Astrocyte (in vitro differentiated cells and primary cell): Measurements from ENCODE around the gene ABL2. TPM values are rescaled to one million over a fixed set of nuclear protein-coding genes. Genes with fewer than 3 reads are reported as not detected.

Source experiments
- DNase-seq: peaks from one replicate; pipeline ENCODE4 v3.0.0-alpha.2; 2010; ENCODE audit warnings: low read depth
- FAIRE-seq: peaks from 2 replicates; lab custom pipeline; 2011; peaks lifted over from hg19 to GRCh38; lab: Jason Lieb, UNC
- H2AFZ ChIP-seq: 2 replicates; pipeline ENCODE4 v1.6.0; 2012; ENCODE audit warnings: low read depth, low read length, inconsistent platforms
- H3K27ac ChIP-seq: 2 replicates; pipeline ENCODE4 v1.5.1; 2011; ENCODE audit warnings: low read depth, low read length, inconsistent platforms
- H3K27me3 ChIP-seq: 2 replicates; pipeline ENCODE4 v1.6.0; 2011; ENCODE audit warnings: low read length, inconsistent platforms; ENCODE audit not compliant: insufficient read depth
- H3K36me3 ChIP-seq: 2 replicates; pipeline ENCODE4 v1.5.1; 2011; ENCODE audit warnings: low read length, inconsistent platforms; ENCODE audit not compliant: insufficient read depth
- H3K4me1 ChIP-seq: 2 replicates; pipeline ENCODE4 v1.5.1; 2011; ENCODE audit warnings: low read length, inconsistent platforms; ENCODE audit not compliant: insufficient read depth
- H3K4me2 ChIP-seq: 2 replicates; pipeline ENCODE4 v1.6.0; 2012; ENCODE audit warnings: low read length, inconsistent platforms
- H3K4me3 ChIP-seq: 2 replicates; pipeline ENCODE4 v1.5.1; 2011; ENCODE audit warnings: low read depth, mild to moderate bottlenecking, low read length, inconsistent platforms; ENCODE audit not compliant: insufficient read depth
- H3K79me2 ChIP-seq: 2 replicates; pipeline ENCODE4 v1.6.0; 2012; ENCODE audit warnings: mild to moderate bottlenecking, low read length, inconsistent platforms; ENCODE audit not compliant: insufficient read depth
- H3K9ac ChIP-seq: 2 replicates; pipeline ENCODE4 v1.6.0; 2012; ENCODE audit warnings: mild to moderate bottlenecking, low read length, inconsistent platforms
- H3K9me3 ChIP-seq: 2 replicates; pipeline ENCODE4 v1.5.1; 2012; ENCODE audit warnings: low read depth, mild to moderate bottlenecking, low read length, inconsistent platforms; ENCODE audit not compliant: insufficient read depth
- H4K20me1 ChIP-seq: 2 replicates; pipeline ENCODE4 v1.6.0; 2012; ENCODE audit warnings: low read length, inconsistent platforms; ENCODE audit not compliant: insufficient read depth
- H3K27ac Mint-ChIP-seq: one replicate; pipeline ENCODE4 v1.8.0; 2021; ENCODE audit warnings: mild to moderate bottlenecking, mixed read lengths; ENCODE audit not compliant: unreplicated experiment
- H3K27me3 Mint-ChIP-seq: one replicate; pipeline ENCODE4 v1.8.0; 2021; ENCODE audit warnings: low read depth, mixed read lengths; ENCODE audit not compliant: unreplicated experiment
- H3K36me3 Mint-ChIP-seq: one replicate; pipeline ENCODE4 v1.8.0; 2021; ENCODE audit warnings: low read depth, mixed read lengths; ENCODE audit not compliant: unreplicated experiment
- H3K4me1 Mint-ChIP-seq: one replicate; pipeline ENCODE4 v1.8.0; 2021; ENCODE audit warnings: low read depth, mixed read lengths; ENCODE audit not compliant: unreplicated experiment
- H3K4me3 Mint-ChIP-seq: one replicate; pipeline ENCODE4 v1.8.0; 2021; ENCODE audit warnings: mild to moderate bottlenecking, moderate library complexity, mixed read lengths; ENCODE audit not compliant: unreplicated experiment
- H3K9me3 Mint-ChIP-seq: one replicate; pipeline ENCODE4 v1.8.0; 2021; ENCODE audit warnings: mild to moderate bottlenecking, mixed read lengths; ENCODE audit not compliant: unreplicated experiment
- EZH2 ChIP-seq: IDR thresholded peaks from 2 replicates; pipeline ENCODE4 v1.6.1; 2012; ENCODE audit warnings: mild to moderate bottlenecking, low read length, inconsistent platforms; ENCODE audit not compliant: insufficient read depth
- total RNA-seq: library from RNA; stranded (reverse); gene quantifications from 2 replicates; pipeline ENCODE4 v1.2.1, GENCODE V29; 2021
- TF ChIP-seq, protein P1 (sequence below): IDR thresholded peaks from 2 replicates; pipeline ENCODE4 v1.5.1; 2011; ENCODE audit warnings: low read depth, mild to moderate bottlenecking, inconsistent platforms, low read length, moderate library complexity; ENCODE audit not compliant: insufficient read depth

Gene ABL2
- total RNA-seq, 1 donor from 2014 or later: 110 TPM

DNA sequence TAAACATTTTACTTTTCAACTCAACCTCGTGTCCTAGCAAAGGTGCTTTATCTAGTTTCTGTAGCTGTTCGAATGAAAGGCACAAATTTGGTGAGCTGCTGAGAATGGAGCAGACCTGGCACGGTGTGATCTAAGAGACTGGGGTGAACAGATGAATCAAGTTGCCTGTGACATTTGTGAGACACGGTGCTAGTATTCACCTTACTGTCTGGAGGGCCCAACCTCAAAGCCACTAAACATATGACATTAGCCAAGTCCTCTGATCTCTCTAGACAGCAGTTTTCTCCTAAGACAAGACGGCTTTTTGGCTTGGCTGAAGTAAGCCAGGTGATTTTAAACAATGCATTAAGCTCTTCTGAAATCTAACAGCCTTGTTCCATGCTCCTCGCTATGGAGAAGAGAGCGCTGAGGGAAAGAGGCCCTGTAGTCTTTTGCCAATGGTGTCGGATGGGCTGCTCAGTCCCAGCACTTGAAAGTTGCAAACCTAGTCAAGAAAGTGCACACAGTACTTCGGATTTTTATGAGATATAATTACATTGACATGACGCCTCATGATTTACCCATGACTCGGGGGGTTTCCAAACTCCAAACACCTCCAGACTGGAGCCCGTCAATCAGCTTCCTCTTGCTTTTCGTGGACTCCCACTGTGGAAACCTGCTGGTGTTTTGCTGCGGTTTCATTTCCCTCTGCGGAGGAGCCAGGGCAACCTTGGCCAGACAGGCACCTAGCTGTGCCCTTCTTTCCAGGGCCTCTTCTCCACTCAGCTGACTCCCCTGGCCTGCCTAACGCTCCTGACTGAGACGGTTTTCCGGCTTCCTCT is 148.4 kb downstream of the ABL2 start:
- Histone ChIP-seq H3K79me2 (peaks cover 17% of the 10 kb centered on the region), H2AFZ (peak overlapping the region; percentile 78), H3K4me1 (peaks cover 21% of the 10 kb centered on the region), H3K4me3 (peak overlapping the region; percentile 76), H3K4me2 (peak overlapping the region; percentile 90), H4K20me1 (peaks cover 14% of the 10 kb centered on the region), H3K27ac (peak overlapping the region; percentile 59), H3K27me3 (no peaks in the 10 kb centered on the region), H3K9ac (peak overlapping the region; percentile 90), H3K36me3 (peaks cover 2% of the 10 kb centered on the region), H3K9me3 (no peaks in the 10 kb centered on the region)
- TF ChIP-seq EZH2: no peak
- TF ChIP-seq, protein P1, sequence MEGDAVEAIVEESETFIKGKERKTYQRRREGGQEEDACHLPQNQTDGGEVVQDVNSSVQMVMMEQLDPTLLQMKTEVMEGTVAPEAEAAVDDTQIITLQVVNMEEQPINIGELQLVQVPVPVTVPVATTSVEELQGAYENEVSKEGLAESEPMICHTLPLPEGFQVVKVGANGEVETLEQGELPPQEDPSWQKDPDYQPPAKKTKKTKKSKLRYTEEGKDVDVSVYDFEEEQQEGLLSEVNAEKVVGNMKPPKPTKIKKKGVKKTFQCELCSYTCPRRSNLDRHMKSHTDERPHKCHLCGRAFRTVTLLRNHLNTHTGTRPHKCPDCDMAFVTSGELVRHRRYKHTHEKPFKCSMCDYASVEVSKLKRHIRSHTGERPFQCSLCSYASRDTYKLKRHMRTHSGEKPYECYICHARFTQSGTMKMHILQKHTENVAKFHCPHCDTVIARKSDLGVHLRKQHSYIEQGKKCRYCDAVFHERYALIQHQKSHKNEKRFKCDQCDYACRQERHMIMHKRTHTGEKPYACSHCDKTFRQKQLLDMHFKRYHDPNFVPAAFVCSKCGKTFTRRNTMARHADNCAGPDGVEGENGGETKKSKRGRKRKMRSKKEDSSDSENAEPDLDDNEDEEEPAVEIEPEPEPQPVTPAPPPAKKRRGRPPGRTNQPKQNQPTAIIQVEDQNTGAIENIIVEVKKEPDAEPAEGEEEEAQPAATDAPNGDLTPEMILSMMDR: no peak
- no peaks in the 10 kb centered on the region for H3K9me3 Mint-ChIP-seq
- peak overlapping the region; percentile 50 for H3K27ac Mint-ChIP-seq
- H3K27me3 Mint-ChIP-seq: no peaks in the 10 kb centered on the region
- peak overlapping the region; percentile 81 for H3K4me3 Mint-ChIP-seq
- DNase-seq (no peak), FAIRE-seq (no peak)
- peaks cover 19% of the 10 kb centered on the region for H3K4me1 Mint-ChIP-seq
- no peaks in the 10 kb centered on the region for H3K36me3 Mint-ChIP-seq

DNA sequence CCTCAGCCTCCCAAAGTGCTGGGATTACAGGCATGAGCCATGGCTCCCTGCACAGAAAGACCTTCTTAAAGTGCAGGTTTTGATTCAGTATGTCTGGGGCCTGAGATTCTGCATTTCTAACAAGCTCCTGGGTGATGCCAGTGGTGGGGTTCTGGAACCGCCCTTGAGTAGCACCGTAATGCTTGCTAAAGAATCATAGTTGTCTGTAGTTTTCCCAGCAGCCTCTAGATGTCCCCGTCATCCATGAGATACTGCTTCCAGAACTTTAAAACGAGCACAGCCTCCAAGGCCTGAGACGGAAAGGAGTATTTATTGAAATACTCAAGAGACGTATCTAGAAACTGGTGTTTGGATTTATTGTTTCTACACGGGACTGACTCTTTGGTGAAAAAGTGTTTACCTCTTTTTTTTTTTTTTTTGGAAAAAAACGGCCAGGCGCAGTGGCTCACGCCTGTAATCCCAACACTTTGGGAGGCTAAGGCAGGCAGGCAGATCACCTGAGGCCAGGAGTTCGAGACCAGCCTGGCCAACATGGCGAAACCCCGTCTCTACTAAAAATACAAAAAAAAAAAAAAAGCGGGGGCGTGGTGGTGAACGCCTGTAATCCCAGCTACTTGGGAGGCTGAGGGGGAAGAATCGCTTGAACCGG is 150.2 kb downstream of the ABL2 start:
- no peaks in the 10 kb centered on the region for H3K36me3 ChIP-seq
- peaks cover 11% of the 10 kb centered on the region for H3K79me2 ChIP-seq
- H3K9me3 ChIP-seq: no peaks in the 10 kb centered on the region
- H2AFZ ChIP-seq: no peak overlapping the region
- DNase-seq (peak; percentile 55), FAIRE-seq (no peak)
- H3K27ac Mint-ChIP-seq: no peak overlapping the region
- H3K36me3 Mint-ChIP-seq: no peaks in the 10 kb centered on the region
- H3K4me2 ChIP-seq: no peak overlapping the region
- H3K27me3 ChIP-seq: no peaks in the 10 kb centered on the region
- peaks cover 7% of the 10 kb centered on the region for H4K20me1 ChIP-seq
- H3K9me3 Mint-ChIP-seq: no peaks in the 10 kb centered on the region
- no peak overlapping the region for H3K9ac ChIP-seq
- H3K4me3 Mint-ChIP-seq: no peak overlapping the region
- peaks cover 20% of the 10 kb centered on the region for H3K4me1 Mint-ChIP-seq
- no peaks in the 10 kb centered on the region for H3K27me3 Mint-ChIP-seq
- TF ChIP-seq, protein P1: peak; percentile 82
- no peak for TF ChIP-seq EZH2
- H3K27ac ChIP-seq: no peak overlapping the region
- peaks cover 21% of the 10 kb centered on the region for H3K4me1 ChIP-seq
- no peak overlapping the region for H3K4me3 ChIP-seq
